NCI-H345 treated with DMSO at 0.1 percent for 48 hours (cell line): Measurements from ENCODE around the gene PDE5A.
A peak's percentile ranks its signal among the peaks of the same experiment; 100 is the strongest.
"Not testable (repeated sequence)": the region's sequence is repeated elsewhere in the genome, so short reads cannot be mapped to it uniquely, and the experiment has no call there.

ENCODE experiments used
- DNase-seq: peaks from one replicate; lab custom pipeline; 2025; ENCODE audit not compliant: unreplicated experiment; lab: John Stamatoyannopoulos, UW

The PDE5A gene

GRCh38 chr4:119478446-119479179 lies 150.0 kb downstream of the PDE5A start:
- DNase-seq, result no peak

- DNase-seq, result no peak
Observed at GRCh38 chr4:119477412-119478053, 151.1 kb downstream of the PDE5A start.

- DNase-seq, result no peak
Observed at GRCh38 chr4:119471259-119471658, 157.3 kb downstream of the PDE5A start.

GRCh38 chr4:119470737-119471063 lies 157.9 kb downstream of the PDE5A start:
- DNase-seq, result not testable (repeated sequence)

- DNase-seq, result not testable (repeated sequence)
Observed at GRCh38 chr4:119470021-119470736, 158.4 kb downstream of the PDE5A start.

- DNase-seq, result not testable (repeated sequence)
Observed at GRCh38 chr4:119469039-119469438, 159.6 kb downstream of the PDE5A start.

- DNase-seq, result not testable (repeated sequence)
Observed at GRCh38 chr4:119462733-119463132, 165.9 kb downstream of the PDE5A start.

- not testable (repeated sequence) for DNase-seq
Observed at GRCh38 chr4:119455734-119456133, 172.9 kb downstream of the PDE5A start.

GRCh38 chr4:119454491-119455270 lies 173.9 kb downstream of the PDE5A start:
- peak; percentile 40 for DNase-seq

GRCh38 chr4:119454151-119454490 lies 174.5 kb downstream of the PDE5A start:
- not testable (repeated sequence) for DNase-seq

GRCh38 chr4:119453286-119453685 lies 175.3 kb downstream of the PDE5A start:
- DNase-seq, result not testable (repeated sequence)

- not testable (repeated sequence) for DNase-seq
Observed at GRCh38 chr4:119449851-119450250, 178.8 kb downstream of the PDE5A start.
